AG04449 (cell line): Measurements from ENCODE around the gene SPCS1.

Experiments used
- CTCF ChIA-PET: fragments of 350-600 bp; formaldehyde crosslinking; extraction: SDS; loops from one replicate; lab custom pipeline; 2021; ENCODE audit warnings: antibody characterized with exemption; lab: Yijun Ruan, JAX
- POLR2A ChIA-PET: fragments of 400-600, 350-600 bp; formaldehyde crosslinking; extraction: SDS; loops from one replicate; lab custom pipeline; 2020; ENCODE audit warnings: antibody characterized with exemption, inconsistent platforms; lab: Yijun Ruan, JAX
- DNase-seq: peaks from one replicate; pipeline ENCODE4 v3.0.0-alpha.2; 2010; ENCODE audit warnings: low read depth, low spot score
- H3K4me3 ChIP-seq: 2 replicates; pipeline ENCODE4 v1.5.1; 2011; ENCODE audit warnings: low read depth, mild to moderate bottlenecking, control low read depth, low read length
- CTCF ChIP-seq: IDR thresholded peaks from one replicate; pipeline ENCODE4 v1.5.1; 2011; ENCODE audit warnings: mild to moderate bottlenecking, moderate library complexity, low read length, control low read depth, inconsistent platforms; ENCODE audit not compliant: insufficient read depth; ENCODE audit errors: missing control alignments

SPCS1 gene

GRCh38 chr3:52712291-52713212 lies 6.6 kb downstream of the SPCS1 start:
- POLR2A ChIA-PET, result no interaction called here
- CTCF ChIA-PET, result no interaction called here
- H3K4me3 ChIP-seq, result no peak overlapping the region
- no peak for DNase-seq
- TF ChIP-seq CTCF, result no peak

DNA sequence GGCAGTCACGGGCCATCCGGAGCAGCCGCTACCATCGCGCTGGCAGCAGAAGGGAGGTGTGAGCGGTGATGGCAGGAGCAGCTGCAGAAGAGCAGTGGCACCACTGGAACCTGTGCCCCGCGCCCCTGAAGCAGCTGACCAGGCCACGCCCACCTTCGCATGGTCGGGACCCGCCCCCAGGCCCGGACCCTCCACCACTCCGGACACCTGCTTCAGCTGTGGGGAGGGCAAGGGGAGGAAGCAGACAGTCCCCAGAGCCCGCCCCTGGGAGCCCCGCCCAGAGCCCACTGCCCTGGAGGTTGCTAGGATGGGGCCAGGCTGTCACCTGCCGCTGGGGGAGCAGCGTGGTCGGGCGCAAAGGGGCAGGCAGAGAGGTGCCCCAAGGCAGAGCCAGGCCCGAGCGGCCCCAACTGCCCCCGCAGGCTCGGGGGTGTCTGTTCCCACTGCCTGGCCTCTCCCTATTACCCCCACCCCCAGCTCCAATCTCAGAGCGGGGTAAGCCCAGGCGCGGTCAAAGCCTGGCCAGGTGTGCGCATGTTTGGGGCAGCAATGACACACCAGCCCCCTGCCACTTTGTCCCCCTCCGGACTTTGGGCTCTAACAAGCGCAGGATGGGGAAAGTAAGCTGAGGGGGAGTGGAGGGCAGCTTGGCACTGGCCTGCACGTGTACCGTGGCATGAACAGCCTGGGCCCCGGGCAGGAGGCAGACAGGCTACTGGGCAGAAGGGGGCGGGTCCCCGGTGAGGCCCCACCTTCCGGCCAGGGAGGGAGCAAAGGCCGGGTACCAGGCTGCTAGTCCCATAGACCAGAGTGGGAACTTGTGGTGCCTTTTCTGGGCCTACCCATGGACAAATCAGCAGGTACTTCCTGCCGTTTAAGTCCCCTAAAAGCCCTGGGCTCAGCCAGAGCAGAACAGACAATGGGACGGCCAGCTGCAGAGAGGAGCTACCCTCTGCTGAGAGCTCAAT lies 8.7 kb downstream of the SPCS1 start:
- DNase-seq, result no peak
- POLR2A ChIA-PET, result no interaction called here
- CTCF ChIA-PET, result interaction anchor here (0.5 to 2.0 kb wide), 2 partner anchors 27 to 30 kb away, joined by 3 to 5 read pairs; no protein-coding TSS in a partner anchor
- no peak for TF ChIP-seq CTCF
- H3K4me3 ChIP-seq, result no peak overlapping the region

GRCh38 chr3:52715714-52716305 lies 9.9 kb downstream of the SPCS1 start:
- ChIA-PET CTCF (interaction anchor here (2.0 kb wide), 1 partner anchor 26 kb away, joined by 5 read pairs; no protein-coding TSS in a partner anchor), POLR2A (interaction anchor here (1.5 kb wide), 1 partner anchor 10 kb away, joined by 5 read pairs; the partner anchor contains the start of genes GLT8D1 and SPCS1)
- H3K4me3 ChIP-seq, result no peak overlapping the region
- no peak for DNase-seq
- no peak for TF ChIP-seq CTCF

DNA sequence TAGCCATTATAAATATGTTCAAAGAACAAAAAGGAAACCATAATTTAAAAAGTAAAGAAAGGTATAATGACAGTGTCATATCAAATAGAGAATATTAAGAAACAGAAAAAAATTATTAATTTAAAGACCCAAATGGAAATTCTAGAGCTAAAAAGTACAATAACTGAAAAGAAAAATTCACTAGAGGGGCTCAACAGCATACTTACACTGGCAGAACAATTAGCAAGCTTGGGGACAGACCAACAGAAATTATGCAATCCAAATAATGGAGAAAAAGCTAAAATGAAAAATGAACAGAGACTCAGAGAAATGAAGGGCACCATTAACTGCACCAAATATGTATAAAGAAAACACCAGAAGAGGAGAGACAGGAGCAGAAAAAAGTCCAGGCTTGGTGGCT lies 13.7 kb downstream of the SPCS1 start:
- no peak for DNase-seq
- no peak for TF ChIP-seq CTCF
- POLR2A ChIA-PET, result no interaction called here
- H3K4me3 ChIP-seq, result no peak overlapping the region
- CTCF ChIA-PET, result interaction anchor here (1.1 to 1.7 kb wide), 4 partner anchors 10 to 353 kb away, joined by 3 to 5 read pairs (median 4); no protein-coding TSS in a partner anchor

DNA sequence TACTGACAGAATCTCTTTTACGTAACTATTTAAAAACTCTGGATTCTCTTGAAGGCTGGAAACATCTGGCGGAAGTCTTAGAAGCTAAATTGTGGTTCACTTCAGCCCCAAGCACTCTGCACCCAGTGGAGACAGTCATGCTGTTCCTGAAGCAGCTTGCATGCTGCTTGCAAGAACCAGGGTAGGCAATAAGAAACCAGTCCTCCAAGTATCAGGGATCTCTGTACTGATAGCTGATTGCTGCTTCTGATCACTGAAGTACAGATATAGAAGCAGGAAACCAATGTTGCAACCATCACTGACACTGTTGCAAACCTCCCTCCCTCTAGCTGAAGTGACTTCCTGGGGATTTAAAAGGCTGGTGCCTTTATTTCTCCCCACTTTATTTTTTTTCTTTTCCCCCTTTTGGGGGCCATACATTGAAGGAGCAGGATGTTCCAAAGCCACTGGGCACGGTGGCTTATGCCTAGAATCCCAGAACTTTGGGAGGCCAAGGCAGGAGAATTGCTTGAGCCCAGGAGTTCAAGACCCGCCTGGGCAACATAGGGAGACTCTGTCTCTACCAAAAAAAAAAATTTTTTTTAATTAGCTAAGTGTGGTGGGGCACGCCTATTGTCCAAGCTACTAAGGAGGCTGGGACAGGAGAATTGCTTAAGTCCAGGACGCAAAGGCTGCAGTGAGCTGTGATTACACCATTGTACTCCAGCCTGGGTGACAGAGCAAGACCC lies 15.3 kb downstream of the SPCS1 start:
- no peak for TF ChIP-seq CTCF
- ChIA-PET POLR2A (no interaction called here), CTCF (interaction anchor here (1.4 kb wide), 1 partner anchor 13 kb away, joined by 4 read pairs; no protein-coding TSS in a partner anchor)
- no peak overlapping the region for H3K4me3 ChIP-seq
- no peak for DNase-seq
